DND-41 (cell line): ENCODE measurements around the gene ASB13.

Experiments used
- CTCF ChIP-seq: IDR thresholded peaks from 2 replicates; pipeline ENCODE4 v1.5.1; 2012; ENCODE audit warnings: borderline replicate concordance, low read length, moderate library complexity, mild to moderate bottlenecking; ENCODE audit not compliant: poor library complexity, severe bottlenecking; ENCODE audit errors: extremely low read depth
- EZH2 ChIP-seq: IDR thresholded peaks from 3 replicates; pipeline ENCODE4 v1.6.1; 2012; ENCODE audit warnings: borderline replicate concordance, low read depth, mild to moderate bottlenecking, moderate library complexity, low read length, inconsistent platforms; ENCODE audit not compliant: severe bottlenecking

GRCh38 chr10:5684318-5684970, 18.0 kb upstream of the ASB13 start, which contains the start of gene TASOR2:
- TF ChIP-seq CTCF (no peak), EZH2 (no peak)
